H1 (cell line): ENCODE results near the gene SGSH. TPM values are rescaled to one million over a fixed set of nuclear protein-coding genes. Genes with fewer than 3 reads are reported as not detected.
A peak's percentile ranks its signal among the peaks of the same experiment; 100 is the strongest.

Source experiments
- CTCF ChIA-PET: fragments of 300-600 bp; sonication (Branson Sonifier 250); formaldehyde crosslinking; loops from one replicate; lab custom pipeline; 2021; ENCODE audit not compliant: partially characterized antibody; lab: Charles Lee
- POLR2A ChIA-PET: fragments of 300-600 bp; sonication (Branson Sonifier 250); formaldehyde crosslinking; loops from one replicate; lab custom pipeline; 2021; ENCODE audit warnings: inconsistent platforms; ENCODE audit not compliant: partially characterized antibody; lab: Charles Lee
- DNase-seq, 2 experiments: peaks; one replicate each; pipeline versions ENCODE4 v3.0.0 to v3.0.0-alpha.2; 2010 to 2022; ENCODE audit warnings: low spot score in 2 of 2, low read depth in 1 of 2, mixed read lengths in 1 of 2
- FAIRE-seq: peaks from 2 replicates; lab custom pipeline; 2011; peaks lifted over from hg19 to GRCh38; lab: Jason Lieb, UNC
- H2AFZ ChIP-seq: 2 replicates; pipeline ENCODE4 v1.8.1; 2012; ENCODE audit warnings: low read length, inconsistent platforms
- H2AK5ac ChIP-seq: 2 replicates; pipeline ENCODE4 v1.6.1; 2013; ENCODE audit warnings: low read depth, low read length
- H2BK120ac ChIP-seq: replicated peaks from 2 replicates; pipeline ENCODE3; 2013; ENCODE audit warnings: low read depth, low read length, inconsistent platforms
- H2BK12ac ChIP-seq: 2 replicates; pipeline ENCODE4 v1.6.1; 2013; ENCODE audit warnings: low read depth, low read length
- H2BK15ac ChIP-seq: 2 replicates; pipeline ENCODE4 v1.6.1; 2013; ENCODE audit warnings: low read length
- H2BK20ac ChIP-seq: 2 replicates; pipeline ENCODE4 v1.6.1; 2013; ENCODE audit warnings: low read length
- H2BK5ac ChIP-seq: 2 replicates; pipeline ENCODE4 v1.6.1; 2013; ENCODE audit warnings: low read depth, low read length
- H3K14ac ChIP-seq: 2 replicates; pipeline ENCODE4 v1.6.1; 2013; ENCODE audit warnings: inconsistent platforms; ENCODE audit not compliant: insufficient read length
- H3K18ac ChIP-seq: 2 replicates; pipeline ENCODE4 v1.6.1; 2013; ENCODE audit warnings: low read length; ENCODE audit errors: extremely low read depth
- H3K23ac ChIP-seq: 2 replicates; pipeline ENCODE4 v1.6.1; 2013; ENCODE audit warnings: inconsistent platforms; ENCODE audit not compliant: insufficient read length
- H3K23me2 ChIP-seq: 2 replicates; pipeline ENCODE4 v1.6.1; 2013; ENCODE audit warnings: low read depth, low read length
- H3K27ac ChIP-seq: 2 replicates; pipeline ENCODE4 v1.6.1; 2011; ENCODE audit warnings: low read depth, low read length, inconsistent platforms
- H3K27me3 ChIP-seq, 4 experiments: replicated peaks in 1 of 4; 1 replicate in 1 of 4; 2 replicates in 3 of 4; pipeline versions ENCODE4 v1.6.1 to v1.8.1; 2011 to 2013; ENCODE audit warnings: low read length in 3 of 4, mild to moderate bottlenecking in 3 of 4, inconsistent platforms in 2 of 4, mixed read lengths in 2 of 4, moderate library complexity in 1 of 4; ENCODE audit not compliant: control insufficient read depth in 3 of 4, insufficient read depth in 3 of 4; ENCODE audit errors: extremely low read depth in 1 of 4
- H3K36me3 ChIP-seq, 4 experiments: 2 replicates each; pipeline versions ENCODE4 v1.6.1 to v1.8.1; 2011 to 2013; ENCODE audit warnings: mild to moderate bottlenecking in 4 of 4, low read length in 3 of 4, moderate library complexity in 2 of 4, control low read depth in 1 of 4, inconsistent platforms in 1 of 4; ENCODE audit not compliant: insufficient read depth in 4 of 4, control insufficient read depth in 2 of 4
- H3K4ac ChIP-seq: replicated peaks from 2 replicates; pipeline ENCODE3; 2013; ENCODE audit warnings: low read length, low read depth, mixed read lengths, inconsistent platforms; ENCODE audit not compliant: insufficient read length
- H3K4me1 ChIP-seq, 4 experiments: replicated peaks in 1 of 4; 1 replicate in 1 of 4; 2 replicates in 3 of 4; pipeline versions ENCODE4 v1.6.1 to v1.8.1; 2011 to 2013; ENCODE audit warnings: low read length in 3 of 4, inconsistent platforms in 2 of 4, mixed read lengths in 1 of 4; ENCODE audit not compliant: insufficient read depth in 4 of 4, control insufficient read depth in 3 of 4
- H3K4me2 ChIP-seq, 2 experiments: 2 replicates each; pipeline versions ENCODE4 v1.6.1 to v1.8.1; 2011 to 2013; ENCODE audit warnings: low read depth in 2 of 2, low read length in 2 of 2, control low read depth in 1 of 2, inconsistent platforms in 1 of 2, mild to moderate bottlenecking in 1 of 2; ENCODE audit not compliant: insufficient read depth in 1 of 2
- H3K4me3 ChIP-seq, 4 experiments: fragments of 200-600, 300-600 bp in 1 of 4; sonication (generic), shearing (Covaris generic), sonication (Bioruptor Twin) in 1 of 4; 2 replicates each; pipeline versions ENCODE4 v1.5.1 to v1.8.1; 2011 to 2016; ENCODE audit warnings: low read length in 4 of 4, low read depth in 3 of 4, control low read depth in 2 of 4, inconsistent platforms in 2 of 4, mild to moderate bottlenecking in 2 of 4, mixed read lengths in 1 of 4, moderate library complexity in 1 of 4; ENCODE audit not compliant: insufficient read depth in 2 of 4; ENCODE audit errors: extremely low read depth in 1 of 4
- H3K56ac ChIP-seq: replicated peaks from 2 replicates; pipeline ENCODE3; 2013; ENCODE audit warnings: low read depth, mild to moderate bottlenecking, mixed read lengths, low read length, inconsistent platforms; ENCODE audit not compliant: insufficient read length
- H3K79me1 ChIP-seq: 2 replicates; pipeline ENCODE4 v1.6.1; 2013; ENCODE audit warnings: low read depth, low read length, control low read depth
- H3K79me2 ChIP-seq, 2 experiments: 2 replicates each; pipeline versions ENCODE4 v1.6.1 to v1.8.1; 2012 to 2013; ENCODE audit warnings: low read length in 2 of 2, mild to moderate bottlenecking in 2 of 2, inconsistent platforms in 1 of 2; ENCODE audit not compliant: insufficient read depth in 2 of 2, control insufficient read depth in 1 of 2
- H3K9ac ChIP-seq, 4 experiments: replicated peaks in 1 of 4; 1 replicate in 1 of 4; 2 replicates in 3 of 4; pipeline versions ENCODE4 v1.6.1 to v1.8.1; 2011 to 2013; ENCODE audit warnings: low read depth in 3 of 4, low read length in 3 of 4, control low read depth in 2 of 4, mild to moderate bottlenecking in 2 of 4, moderate library complexity in 2 of 4, inconsistent platforms in 1 of 4; ENCODE audit errors: extremely low read depth in 1 of 4
- H3K9me3 ChIP-seq, 2 experiments: 2 replicates each; pipeline versions ENCODE4 v1.6.1 to v1.8.1; 2012 to 2013; ENCODE audit warnings: mild to moderate bottlenecking in 2 of 2, moderate library complexity in 2 of 2, control low read depth in 1 of 2, inconsistent platforms in 1 of 2, low read depth in 1 of 2, low read length in 1 of 2, mixed read lengths in 1 of 2; ENCODE audit not compliant: insufficient read depth in 2 of 2
- H4K20me1 ChIP-seq, 2 experiments: replicated peaks in 1 of 2; 2 replicates each; pipeline versions ENCODE3 to v1.8.1; 2011 to 2013; ENCODE audit warnings: inconsistent platforms in 2 of 2, low read length in 2 of 2, mild to moderate bottlenecking in 1 of 2; ENCODE audit not compliant: insufficient read depth in 2 of 2, control insufficient read depth in 1 of 2
- H4K5ac ChIP-seq: 2 replicates; pipeline ENCODE4 v1.6.1; 2013; ENCODE audit warnings: low read length, low read depth, mixed read lengths, inconsistent platforms; ENCODE audit not compliant: insufficient read length
- H4K8ac ChIP-seq: 2 replicates; pipeline ENCODE4 v1.8.0; 2013; ENCODE audit warnings: mild to moderate bottlenecking, moderate library complexity, low read length, inconsistent platforms; ENCODE audit not compliant: insufficient read depth; ENCODE audit errors: extremely low read depth
- H4K91ac ChIP-seq: replicated peaks from 2 replicates; pipeline ENCODE3; 2013; ENCODE audit warnings: low read length, mixed read lengths, inconsistent platforms; ENCODE audit not compliant: insufficient read length
- CREB1 ChIP-seq: IDR thresholded peaks from 2 replicates; pipeline ENCODE4 v1.6.1; 2012; ENCODE audit warnings: inconsistent platforms
- CTBP2 ChIP-seq: IDR thresholded peaks from 2 replicates; pipeline ENCODE4 v1.7.0; 2011; ENCODE audit warnings: borderline replicate concordance, mild to moderate bottlenecking, moderate library complexity, mixed read lengths, low read length; ENCODE audit not compliant: insufficient read depth, insufficient read length
- EP300 ChIP-seq, 2 experiments: IDR thresholded peaks; 1 replicate in 1 of 2; 2 replicates in 1 of 2; pipeline ENCODE4 v1.6.1; 2011 to 2012; ENCODE audit warnings: low read depth in 2 of 2, low read length in 2 of 2, mild to moderate bottlenecking in 2 of 2, borderline replicate concordance in 1 of 2, inconsistent platforms in 1 of 2, moderate library complexity in 1 of 2
- KDM4A ChIP-seq: IDR thresholded peaks from one replicate; pipeline ENCODE4 v1.7.1; 2012; ENCODE audit warnings: low read depth, mild to moderate bottlenecking, moderate library complexity, low read length, inconsistent platforms; ENCODE audit not compliant: severe bottlenecking
- RFX5 ChIP-seq: IDR thresholded peaks from 2 replicates; pipeline ENCODE4 v1.6.1; 2011; ENCODE audit warnings: low read depth, low read length, improper control_type of control experiment, borderline replicate concordance
- TCF12 ChIP-seq: IDR thresholded peaks from 2 replicates; pipeline ENCODE4 v1.6.1; 2011; ENCODE audit warnings: low read depth, mild to moderate bottlenecking, low read length
- YY1 ChIP-seq: IDR thresholded peaks from 2 replicates; pipeline ENCODE4 v1.6.1; 2011; ENCODE audit warnings: low read depth, mild to moderate bottlenecking, low read length
- WGBS, 2 experiments: shearing (Covaris generic) in 1 of 2; methylation state at CpG; one replicate each; pipeline versions ENCODE4 v1.1.6 to v1.1.7; 2013 to 2015; ENCODE audit warnings: low lambda C conversion rate in 2 of 2, mixed read lengths in 2 of 2, inconsistent platforms in 1 of 2, low coverage in 1 of 2, missing lambda C conversion rate in 1 of 2; ENCODE audit not compliant: insufficient replicate concordance in 2 of 2, insufficient coverage in 1 of 2, insufficient read length in 1 of 2; ENCODE audit errors: extremely low coverage in 1 of 2, missing lambda C conversion rate in 1 of 2; 5-methylcytosine and 5-hydroxymethylcytosine counted together
- polyA plus RNA-seq, 7 experiments: library from polyadenylated mRNA; depleted of rRNA in 3 of 7; stranded (reverse) in 5 of 7; unstranded in 2 of 7; fragments of >200 nt in 5 of 7; fragments of 200-250 nt in 2 of 7; gene quantifications; 1 replicate in 5 of 7; 2 replicates in 1 of 7; 4 replicates in 1 of 7; pipeline versions ENCODE4 v1.2.1 to v1.2.3, GENCODE V29; 2011 to 2013; ENCODE audit warnings: missing spikeins in 2 of 7, mixed read lengths in 2 of 7
- total RNA-seq: library from RNA; stranded (reverse); fragmentation: NEBNext Ultra II Directional; extraction: Animal tissue kit (Norgen Biotek cat#: 25700); gene quantifications from 2 replicates; pipeline ENCODE4 v1.2.1, GENCODE V29; 2021
- TF ChIP-seq, protein P1 (sequence below): IDR thresholded peaks from 2 replicates; pipeline ENCODE4 v1.6.1; 2012; ENCODE audit warnings: inconsistent platforms
- TF ChIP-seq, protein P2 (sequence below): IDR thresholded peaks from 2 replicates; pipeline ENCODE4 v1.6.1; 2012; ENCODE audit warnings: inconsistent platforms

The SGSH gene
- total and polyA plus RNA-seq, 2 of the 8 experiments (the other 6 are each of a cell fraction or from before 2014, with no cell fraction given): 18.0 to 19.6 TPM

- H3K56ac ChIP-seq: peak overlapping the region; percentile 86
- H3K9me3 ChIP-seq: no peaks in the 10 kb centered on the region
- H3K18ac ChIP-seq: peak overlapping the region; percentile 96
- H3K4me1 ChIP-seq: peaks cover 14 to 28% (median 22%) of the 10 kb centered on the region in 4 experiments
- no peak overlapping the region for H2BK15ac ChIP-seq
- peak overlapping the region; percentile 94 for H4K91ac ChIP-seq
- H3K27ac ChIP-seq: peak overlapping the region; percentile 93
- H3K79me2 ChIP-seq: peaks cover 0 to 10% of the 10 kb centered on the region in 2 experiments; a peak in 2 of 4 replicates
- no peaks in the 10 kb centered on the region for H3K27me3 ChIP-seq
- H3K9ac ChIP-seq: peak overlapping the region; percentile 84 to 91 (median 88)
- peak overlapping the region; percentile 90 for H2BK12ac ChIP-seq
- no peaks in the 10 kb centered on the region; the same call in 1 of the 2 replicates for H3K23me2 ChIP-seq
- WGBS, 2 experiments: 2% methylated on average over 21 of the region's 45 CpGs; no CpG with 5 or more reads in 1 of the 2 experiments
- peak overlapping the region; percentile 80 for H4K5ac ChIP-seq
- H3K4me2 ChIP-seq: peak overlapping the region; percentile 67 to 80
- H2BK20ac ChIP-seq: no peak overlapping the region
- H3K36me3 ChIP-seq: peaks cover 0 to 4% (median 2%) of the 10 kb centered on the region in 4 experiments; a peak in 2 of 8 replicates
- peaks cover 0 to 1% of the 10 kb centered on the region in 2 experiments for H4K20me1 ChIP-seq
- H2BK5ac ChIP-seq: peak overlapping the region; percentile 99
- POLR2A ChIA-PET: interaction anchor here (0.6 to 4.9 kb wide), 8 partner anchors 11 to 1081 kb away, joined by 3 to 63 read pairs (median 5); partner anchors contain the start of gene GAA
- peak overlapping the region; percentile 53 for H3K4ac ChIP-seq
- DNase-seq (peak; percentile 82 to 86), FAIRE-seq (peak; percentile 7)
- H3K14ac ChIP-seq: peak overlapping the region; percentile 2
- no peak overlapping the region for H2BK120ac ChIP-seq
- H3K4me3 ChIP-seq: peak overlapping the region; percentile 56 to 90 (median 70)
- H4K8ac ChIP-seq: peak overlapping the region; percentile 93
- 0 out of 2 replicates have a peak, but pooled peaks cover 3% of the 10 kb centered on the region for H3K79me1 ChIP-seq
- H2AFZ ChIP-seq: no peak overlapping the region
- no peak overlapping the region for H3K23ac ChIP-seq
- CTCF ChIA-PET: interaction anchor here (1.4 to 1.6 kb wide), 2 partner anchors 9 to 118 kb away, joined by 3 to 6 read pairs; no protein-coding TSS in a partner anchor
- 0 out of 2 replicates have a peak overlapping the region, but pooled peaks have one; percentile 96 for H2AK5ac ChIP-seq
- TF ChIP-seq KDM4A (peak; percentile 23), RFX5 (no peak), YY1 (peak; percentile 65; the same call in 1 of the 2 replicates), CTBP2 (no peak), CREB1 (no peak), EP300 (IDR thresholded peaks at IDR 0.05; ENCODE audit: borderline replicate concordance in 1 of 2, low read depth in 2 of 2, low read length in 2 of 2) (peak in 1 of 2 experiments; percentile 85; a peak in 1 of 3 replicates), TCF12 (0 out of 2 replicates have a peak, but pooled peaks have one; percentile 53)
- TF ChIP-seq, protein P1, sequence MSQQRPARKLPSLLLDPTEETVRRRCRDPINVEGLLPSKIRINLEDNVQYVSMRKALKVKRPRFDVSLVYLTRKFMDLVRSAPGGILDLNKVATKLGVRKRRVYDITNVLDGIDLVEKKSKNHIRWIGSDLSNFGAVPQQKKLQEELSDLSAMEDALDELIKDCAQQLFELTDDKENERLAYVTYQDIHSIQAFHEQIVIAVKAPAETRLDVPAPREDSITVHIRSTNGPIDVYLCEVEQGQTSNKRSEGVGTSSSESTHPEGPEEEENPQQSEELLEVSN: no peak
- TF ChIP-seq, protein P2, sequence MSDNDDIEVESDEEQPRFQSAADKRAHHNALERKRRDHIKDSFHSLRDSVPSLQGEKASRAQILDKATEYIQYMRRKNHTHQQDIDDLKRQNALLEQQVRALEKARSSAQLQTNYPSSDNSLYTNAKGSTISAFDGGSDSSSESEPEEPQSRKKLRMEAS: peak; percentile 57
Observed at GRCh38 chr17:80261159-80261894, 41.2 kb upstream of the SGSH start.
